OCI-LY3 (cell line): ENCODE data around the gene SLC49A4.
A peak's percentile ranks its signal among the peaks of the same experiment; 100 is the strongest.

ENCODE experiments used
- H2AFZ ChIP-seq: fragments of 200-600, 300-600 bp; shearing (Covaris generic); 2 replicates; pipeline ENCODE4 v1.6.0; 2014; ENCODE audit warnings: antibody characterized with exemption, low read depth, low read length
- H3K27ac ChIP-seq: fragments of 200-600, 300-600 bp; sonication (generic); 2 replicates; pipeline ENCODE4 v1.5.1; 2014; ENCODE audit warnings: mild to moderate bottlenecking, low read length, moderate library complexity, mixed read lengths
- H3K27me3 ChIP-seq: fragments of 200-600, 300-600 bp; sonication (generic); 2 replicates; pipeline ENCODE4 v1.6.1; 2014; ENCODE audit warnings: low read depth, low read length, mixed read lengths
- H3K36me3 ChIP-seq: fragments of 200-600, 300-600 bp; sonication (generic); replicated peaks from 2 replicates; pipeline ENCODE3; 2014; ENCODE audit warnings: low read depth, low read length, mixed read lengths
- H3K4me1 ChIP-seq: fragments of 300-600, 200-600 bp; sonication (generic); 2 replicates; pipeline ENCODE4 v1.6.1; 2014; ENCODE audit warnings: low read length, mixed read lengths
- H3K4me2 ChIP-seq: fragments of 200-600, 300-600 bp; sonication (generic); 2 replicates; pipeline ENCODE4 v1.6.1; 2014; ENCODE audit warnings: low read length, mixed read lengths
- H3K4me3 ChIP-seq: fragments of 300-600, 200-600 bp; sonication (generic); 2 replicates; pipeline ENCODE4 v1.5.1; 2014; ENCODE audit warnings: antibody characterized with exemption, mild to moderate bottlenecking, low read length, moderate library complexity
- H3K79me2 ChIP-seq: fragments of 300-600, 200-600 bp; shearing (Covaris generic); 2 replicates; pipeline ENCODE4 v1.6.1; 2014; ENCODE audit warnings: mild to moderate bottlenecking, low read length, mixed read lengths
- H3K9ac ChIP-seq: fragments of 300-600, 200-600 bp; shearing (Covaris generic); 2 replicates; pipeline ENCODE4 v1.6.0; 2014; ENCODE audit warnings: mild to moderate bottlenecking, low read length, moderate library complexity
- H3K9me3 ChIP-seq: fragments of 200-600, 300-600 bp; shearing (Covaris generic); 2 replicates; pipeline ENCODE4 v1.6.1; 2014; ENCODE audit warnings: low read length, mixed read lengths; ENCODE audit not compliant: insufficient read depth
- H4K20me1 ChIP-seq: fragments of 200-600, 300-600 bp; sonication (generic); 2 replicates; pipeline ENCODE4 v1.6.1; 2016; ENCODE audit warnings: low read length, mixed read lengths; ENCODE audit not compliant: insufficient read depth
- EZH2phosphoT487 ChIP-seq: fragments of 200-600 bp; shearing (Covaris generic); IDR thresholded peaks from 2 replicates; pipeline ENCODE4 v1.6.1; 2018; ENCODE audit warnings: antibody characterized with exemption, mixed run types, low read depth
- TF ChIP-seq, protein P1 (sequence below): fragments of 200-600, 300-600 bp; sonication (generic); IDR thresholded peaks from 2 replicates; pipeline ENCODE4 v1.5.1; 2014; ENCODE audit warnings: antibody characterized with exemption, low read length, low read depth

Gene SLC49A4

DNA sequence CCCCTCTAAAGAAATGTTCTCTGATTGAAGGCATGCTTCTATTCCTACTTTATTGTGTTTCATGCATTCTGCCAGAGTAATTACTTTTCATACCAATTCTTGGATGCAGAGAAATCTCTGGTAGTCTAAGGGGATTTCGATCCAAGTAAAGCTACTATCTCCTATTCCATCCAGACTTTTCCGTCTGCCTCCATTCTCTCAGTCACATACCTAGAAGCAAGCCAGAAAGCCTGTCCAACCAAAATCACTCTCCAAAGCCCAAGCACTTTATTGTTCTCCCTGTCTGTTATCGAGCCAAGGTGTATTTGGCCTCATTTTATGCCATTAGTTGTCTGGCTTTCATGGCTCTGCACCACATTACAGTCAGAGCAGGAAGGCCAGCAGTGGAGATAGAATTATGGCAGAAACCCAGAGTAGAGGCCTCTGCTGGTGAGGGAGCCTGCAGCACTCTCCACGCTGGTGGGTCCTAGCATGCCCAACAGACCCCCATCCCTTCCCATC, 95.9 kb downstream of the SLC49A4 start:
- Histone ChIP-seq H3K9me3 (no peaks in the 10 kb centered on the region), H3K4me2 (no peak overlapping the region), H3K79me2 (no peaks in the 10 kb centered on the region), H3K4me3 (no peak overlapping the region), H3K27me3 (0 out of 2 replicates have a peak, but pooled peaks cover 7% of the 10 kb centered on the region), H3K36me3 (no peaks in the 10 kb centered on the region), H3K9ac (no peak overlapping the region), H2AFZ (no peak overlapping the region), H3K4me1 (peaks cover 39% of the 10 kb centered on the region), H4K20me1 (no peaks in the 10 kb centered on the region), H3K27ac (no peak overlapping the region)
- TF ChIP-seq, protein P1, sequence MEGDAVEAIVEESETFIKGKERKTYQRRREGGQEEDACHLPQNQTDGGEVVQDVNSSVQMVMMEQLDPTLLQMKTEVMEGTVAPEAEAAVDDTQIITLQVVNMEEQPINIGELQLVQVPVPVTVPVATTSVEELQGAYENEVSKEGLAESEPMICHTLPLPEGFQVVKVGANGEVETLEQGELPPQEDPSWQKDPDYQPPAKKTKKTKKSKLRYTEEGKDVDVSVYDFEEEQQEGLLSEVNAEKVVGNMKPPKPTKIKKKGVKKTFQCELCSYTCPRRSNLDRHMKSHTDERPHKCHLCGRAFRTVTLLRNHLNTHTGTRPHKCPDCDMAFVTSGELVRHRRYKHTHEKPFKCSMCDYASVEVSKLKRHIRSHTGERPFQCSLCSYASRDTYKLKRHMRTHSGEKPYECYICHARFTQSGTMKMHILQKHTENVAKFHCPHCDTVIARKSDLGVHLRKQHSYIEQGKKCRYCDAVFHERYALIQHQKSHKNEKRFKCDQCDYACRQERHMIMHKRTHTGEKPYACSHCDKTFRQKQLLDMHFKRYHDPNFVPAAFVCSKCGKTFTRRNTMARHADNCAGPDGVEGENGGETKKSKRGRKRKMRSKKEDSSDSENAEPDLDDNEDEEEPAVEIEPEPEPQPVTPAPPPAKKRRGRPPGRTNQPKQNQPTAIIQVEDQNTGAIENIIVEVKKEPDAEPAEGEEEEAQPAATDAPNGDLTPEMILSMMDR = no peak
- TF ChIP-seq EZH2phosphoT487 = no peak

DNA sequence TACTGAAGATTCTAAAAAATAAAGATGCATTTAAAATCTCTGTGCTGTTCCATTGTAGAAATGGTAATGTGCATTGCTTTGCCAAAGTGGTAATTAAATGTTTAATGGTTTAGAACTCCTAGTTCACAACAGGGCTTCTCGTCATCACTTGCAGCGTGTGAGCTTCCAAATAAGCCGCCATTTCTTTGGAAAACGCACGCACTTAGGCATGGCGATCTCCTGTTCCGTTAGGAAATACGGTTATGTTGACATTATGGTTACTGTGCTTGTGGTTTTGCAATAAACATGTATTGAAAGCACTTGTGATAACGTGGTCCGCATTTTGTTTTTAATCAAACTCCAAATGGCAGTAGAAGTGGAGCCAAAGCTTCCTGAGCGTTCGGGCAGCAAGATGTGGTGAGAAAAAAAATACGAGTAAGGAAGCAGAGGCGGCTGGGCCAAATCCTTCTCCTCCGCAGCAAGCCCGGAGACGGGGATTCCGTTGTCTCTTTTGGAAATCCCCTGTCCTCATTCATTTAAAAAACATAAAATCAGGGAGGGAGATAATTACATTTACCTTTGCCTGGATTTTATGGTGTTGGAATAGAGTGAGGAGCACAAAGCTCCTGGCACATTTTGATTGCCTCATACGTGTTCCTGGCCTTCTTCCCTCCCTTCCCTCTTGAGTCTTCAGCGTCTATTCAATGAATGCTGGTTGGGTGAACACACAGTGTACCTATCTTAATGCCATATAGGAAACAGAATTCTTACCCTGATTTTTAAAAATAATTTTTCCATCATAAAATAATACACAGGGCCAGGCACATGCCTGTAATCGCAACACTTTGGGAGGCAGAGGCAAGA, 97.5 kb downstream of the SLC49A4 start:
- H3K4me1 ChIP-seq = peaks cover 33% of the 10 kb centered on the region
- TF ChIP-seq, protein P1 = no peak
- TF ChIP-seq EZH2phosphoT487 = no peak

DNA sequence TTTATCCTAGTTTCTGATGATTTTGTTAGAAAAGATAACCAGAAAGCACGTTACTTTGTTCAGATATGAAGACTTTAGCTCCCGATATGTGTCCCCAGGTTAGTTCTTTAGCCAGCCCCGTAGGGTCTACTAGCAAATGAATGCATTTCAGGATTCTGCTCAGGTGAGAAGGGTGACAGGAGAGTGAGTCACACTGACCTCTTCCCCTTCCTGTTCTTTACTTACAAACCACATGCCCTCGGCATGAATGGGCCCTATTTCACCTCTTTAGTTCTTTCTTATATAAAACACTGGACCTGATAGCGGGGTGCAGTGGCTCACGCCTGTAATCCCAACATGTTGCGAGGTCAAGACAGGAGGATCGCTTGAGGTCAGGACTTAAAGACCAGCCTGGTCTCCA, 98.4 kb downstream of the SLC49A4 start:
- no peak overlapping the region for H3K4me3 ChIP-seq
- no peaks in the 10 kb centered on the region for H3K36me3 ChIP-seq
- 0 out of 2 replicates have a peak, but pooled peaks cover 11% of the 10 kb centered on the region for H3K27me3 ChIP-seq
- peaks cover 33% of the 10 kb centered on the region for H3K4me1 ChIP-seq
- no peak overlapping the region for H3K9ac ChIP-seq
- no peaks in the 10 kb centered on the region for H3K79me2 ChIP-seq
- peak overlapping the region; percentile 78 for H3K4me2 ChIP-seq
- H4K20me1 ChIP-seq = no peaks in the 10 kb centered on the region
- no peak overlapping the region for H2AFZ ChIP-seq
- no peaks in the 10 kb centered on the region for H3K9me3 ChIP-seq
- TF ChIP-seq EZH2phosphoT487 = no peak
- TF ChIP-seq, protein P1 = no peak
- no peak overlapping the region for H3K27ac ChIP-seq

More for the DNA sequence above, 97.5 kb downstream of the SLC49A4 start:
- Histone ChIP-seq H3K36me3 (no peaks in the 10 kb centered on the region), H4K20me1 (no peaks in the 10 kb centered on the region), H3K9me3 (no peaks in the 10 kb centered on the region), H3K79me2 (no peaks in the 10 kb centered on the region), H3K4me2 (no peak overlapping the region), H3K4me3 (no peak overlapping the region), H3K27me3 (0 out of 2 replicates have a peak, but pooled peaks cover 11% of the 10 kb centered on the region), H3K9ac (no peak overlapping the region), H3K27ac (no peak overlapping the region), H2AFZ (no peak overlapping the region)

DNA sequence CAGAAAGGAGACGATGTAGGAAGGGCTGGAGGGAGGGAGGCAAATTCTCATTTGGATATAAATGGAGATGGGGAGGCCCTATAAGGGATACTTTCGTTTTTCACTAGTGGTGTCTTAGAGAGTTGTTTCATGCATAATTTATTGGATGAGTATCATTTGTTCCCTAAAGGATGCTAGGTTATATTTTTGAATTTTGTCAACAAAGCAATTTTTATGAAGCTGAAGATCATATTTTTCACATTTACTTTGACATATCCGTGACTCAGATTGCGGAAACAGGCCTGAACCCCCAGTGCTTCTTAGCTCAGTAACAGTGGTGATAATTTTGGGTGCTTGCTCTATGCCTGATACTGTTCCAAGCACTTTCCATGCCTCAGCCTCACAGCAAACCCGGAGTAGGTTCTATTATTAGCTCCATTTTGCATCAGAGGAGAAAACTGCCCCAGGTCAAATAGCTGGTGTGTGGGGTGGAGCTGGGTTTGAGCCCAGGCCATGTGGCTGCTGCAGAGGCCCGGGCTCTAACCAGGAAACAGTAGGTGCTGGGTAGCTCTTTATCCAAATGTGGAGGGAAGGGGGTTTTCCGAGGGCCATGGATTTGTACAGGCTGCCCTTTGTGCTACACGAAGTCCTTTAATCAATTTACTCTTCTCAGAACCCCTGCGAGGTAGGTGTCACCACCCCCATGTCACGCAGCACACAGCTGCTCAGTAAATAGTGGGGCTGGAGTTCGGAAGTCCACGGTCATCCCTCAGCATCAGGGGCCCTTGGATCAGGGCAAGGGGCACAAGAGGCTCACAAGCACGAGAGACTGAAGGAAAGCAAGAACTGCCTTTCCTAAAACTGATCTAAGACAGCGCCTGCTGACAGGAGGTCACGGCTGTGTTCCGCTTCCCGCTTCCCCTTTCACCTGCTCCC, 99.1 kb downstream of the SLC49A4 start:
- Histone ChIP-seq H3K4me3 (peak overlapping the region; percentile 55), H2AFZ (no peak overlapping the region), H3K36me3 (no peaks in the 10 kb centered on the region), H3K4me1 (peaks cover 33% of the 10 kb centered on the region), H3K9me3 (no peaks in the 10 kb centered on the region), H3K27me3 (0 out of 2 replicates have a peak, but pooled peaks cover 11% of the 10 kb centered on the region), H3K27ac (no peak overlapping the region), H4K20me1 (no peaks in the 10 kb centered on the region), H3K4me2 (peak overlapping the region; percentile 78), H3K79me2 (no peaks in the 10 kb centered on the region), H3K9ac (0 out of 2 replicates have a peak overlapping the region, but pooled peaks have one; percentile 11)
- TF ChIP-seq, protein P1 = no peak
- no peak for TF ChIP-seq EZH2phosphoT487
